HFFc6 (cell line): ENCODE results near the gene SMARCAL1. TPM values are rescaled to one million over a fixed set of nuclear protein-coding genes. Genes with fewer than 3 reads are reported as not detected.

Experiments used
- DNase-seq: peaks from one replicate; pipeline ENCODE4 v3.0.0-alpha.2; 2018
- H3K27ac Mint-ChIP-seq: 2 replicates; pipeline ENCODE4 v1.8.0; 2020; ENCODE audit warnings: mild to moderate bottlenecking, mixed read lengths
- H3K27me3 Mint-ChIP-seq: 2 replicates; pipeline ENCODE4 v1.8.0; 2021; ENCODE audit warnings: mild to moderate bottlenecking, moderate library complexity, mixed read lengths; ENCODE audit not compliant: insufficient read depth
- H3K36me3 Mint-ChIP-seq: 2 replicates; pipeline ENCODE4 v1.8.0; 2021; ENCODE audit warnings: low read depth, mixed read lengths
- H3K4me1 Mint-ChIP-seq: 2 replicates; pipeline ENCODE4 v1.8.0; 2020; ENCODE audit warnings: low read depth, mixed read lengths
- H3K4me3 Mint-ChIP-seq: 2 replicates; pipeline ENCODE4 v1.8.0; 2020; ENCODE audit warnings: mild to moderate bottlenecking, moderate library complexity, mixed read lengths
- H3K9me3 Mint-ChIP-seq: 2 replicates; pipeline ENCODE4 v1.8.0; 2020; ENCODE audit warnings: mild to moderate bottlenecking, mixed read lengths
- total RNA-seq, 6 experiments: library from RNA; stranded (reverse); fragmentation: NEBNext Ultra II Directional; extraction: Animal tissue kit (Norgen Biotek cat#: 25700); gene quantifications; 2 replicates in 1 of 6; 3 replicates in 5 of 6; pipeline ENCODE4 v1.2.3, GENCODE V29; 2021
- TF ChIP-seq, protein P1 (sequence below): fragments of 200-600 bp; sonication (generic); IDR thresholded peaks from 2 replicates; pipeline ENCODE4 v1.5.0; 2021; ENCODE audit warnings: antibody characterized with exemption, mild to moderate bottlenecking

The SMARCAL1 gene
- total RNA-seq, 6 experiments from 2014 or later: 25.6 to 33.1 (median 32.1) TPM

DNA sequence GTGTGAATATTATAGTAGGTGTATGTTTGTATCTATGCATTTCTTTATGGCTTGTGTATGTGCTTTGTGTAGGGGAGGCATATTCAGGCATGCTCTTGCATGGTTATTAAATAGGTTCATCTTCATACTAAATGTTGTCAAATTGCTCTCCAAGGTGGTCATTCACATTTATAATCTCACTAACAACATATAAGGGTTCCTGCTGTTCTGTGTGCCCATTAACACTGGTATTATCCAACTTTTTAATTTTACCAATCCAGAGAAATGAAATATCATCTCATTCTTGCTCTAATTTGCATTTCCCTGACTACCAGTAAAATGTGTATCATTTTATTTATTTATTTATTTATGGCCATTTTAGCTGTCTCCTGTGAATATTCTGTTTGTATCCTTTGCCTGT lies 57.4 kb downstream of the SMARCAL1 start:
- H3K27ac Mint-ChIP-seq: no peak overlapping the region
- no peak for DNase-seq
- peaks cover 17% of the 10 kb centered on the region for H3K36me3 Mint-ChIP-seq
- peaks cover 8% of the 10 kb centered on the region for H3K4me1 Mint-ChIP-seq
- H3K4me3 Mint-ChIP-seq: no peak overlapping the region
- TF ChIP-seq, protein P1, sequence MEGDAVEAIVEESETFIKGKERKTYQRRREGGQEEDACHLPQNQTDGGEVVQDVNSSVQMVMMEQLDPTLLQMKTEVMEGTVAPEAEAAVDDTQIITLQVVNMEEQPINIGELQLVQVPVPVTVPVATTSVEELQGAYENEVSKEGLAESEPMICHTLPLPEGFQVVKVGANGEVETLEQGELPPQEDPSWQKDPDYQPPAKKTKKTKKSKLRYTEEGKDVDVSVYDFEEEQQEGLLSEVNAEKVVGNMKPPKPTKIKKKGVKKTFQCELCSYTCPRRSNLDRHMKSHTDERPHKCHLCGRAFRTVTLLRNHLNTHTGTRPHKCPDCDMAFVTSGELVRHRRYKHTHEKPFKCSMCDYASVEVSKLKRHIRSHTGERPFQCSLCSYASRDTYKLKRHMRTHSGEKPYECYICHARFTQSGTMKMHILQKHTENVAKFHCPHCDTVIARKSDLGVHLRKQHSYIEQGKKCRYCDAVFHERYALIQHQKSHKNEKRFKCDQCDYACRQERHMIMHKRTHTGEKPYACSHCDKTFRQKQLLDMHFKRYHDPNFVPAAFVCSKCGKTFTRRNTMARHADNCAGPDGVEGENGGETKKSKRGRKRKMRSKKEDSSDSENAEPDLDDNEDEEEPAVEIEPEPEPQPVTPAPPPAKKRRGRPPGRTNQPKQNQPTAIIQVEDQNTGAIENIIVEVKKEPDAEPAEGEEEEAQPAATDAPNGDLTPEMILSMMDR: no peak
- no peaks in the 10 kb centered on the region for H3K9me3 Mint-ChIP-seq
- no peaks in the 10 kb centered on the region; the same call in 1 of the 2 replicates for H3K27me3 Mint-ChIP-seq

DNA sequence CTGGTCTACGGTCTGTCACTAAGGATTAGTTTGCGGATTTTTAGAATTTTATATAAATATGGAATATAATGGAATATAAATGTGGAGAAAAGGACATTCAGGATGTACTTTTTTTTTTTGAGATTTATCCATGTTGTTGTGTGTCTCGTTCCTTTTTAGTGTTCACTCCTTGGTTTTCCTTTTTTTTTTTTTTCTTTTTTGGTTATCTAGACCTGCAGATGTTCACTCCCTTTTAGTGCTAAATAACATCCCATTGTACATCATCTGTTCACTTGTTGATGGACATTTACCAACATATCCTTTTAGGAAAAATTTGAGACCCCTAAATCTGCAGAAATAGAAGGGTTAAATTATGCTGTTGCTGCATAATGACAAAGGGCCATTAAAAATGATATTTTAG lies 60.9 kb downstream of the SMARCAL1 start:
- peaks cover 12% of the 10 kb centered on the region for H3K36me3 Mint-ChIP-seq
- H3K27ac Mint-ChIP-seq: no peak overlapping the region
- TF ChIP-seq, protein P1: no peak
- no peak for DNase-seq
- H3K9me3 Mint-ChIP-seq: no peaks in the 10 kb centered on the region
- H3K27me3 Mint-ChIP-seq: no peaks in the 10 kb centered on the region
- H3K4me1 Mint-ChIP-seq: peaks cover 12% of the 10 kb centered on the region
- no peak overlapping the region for H3K4me3 Mint-ChIP-seq

DNA sequence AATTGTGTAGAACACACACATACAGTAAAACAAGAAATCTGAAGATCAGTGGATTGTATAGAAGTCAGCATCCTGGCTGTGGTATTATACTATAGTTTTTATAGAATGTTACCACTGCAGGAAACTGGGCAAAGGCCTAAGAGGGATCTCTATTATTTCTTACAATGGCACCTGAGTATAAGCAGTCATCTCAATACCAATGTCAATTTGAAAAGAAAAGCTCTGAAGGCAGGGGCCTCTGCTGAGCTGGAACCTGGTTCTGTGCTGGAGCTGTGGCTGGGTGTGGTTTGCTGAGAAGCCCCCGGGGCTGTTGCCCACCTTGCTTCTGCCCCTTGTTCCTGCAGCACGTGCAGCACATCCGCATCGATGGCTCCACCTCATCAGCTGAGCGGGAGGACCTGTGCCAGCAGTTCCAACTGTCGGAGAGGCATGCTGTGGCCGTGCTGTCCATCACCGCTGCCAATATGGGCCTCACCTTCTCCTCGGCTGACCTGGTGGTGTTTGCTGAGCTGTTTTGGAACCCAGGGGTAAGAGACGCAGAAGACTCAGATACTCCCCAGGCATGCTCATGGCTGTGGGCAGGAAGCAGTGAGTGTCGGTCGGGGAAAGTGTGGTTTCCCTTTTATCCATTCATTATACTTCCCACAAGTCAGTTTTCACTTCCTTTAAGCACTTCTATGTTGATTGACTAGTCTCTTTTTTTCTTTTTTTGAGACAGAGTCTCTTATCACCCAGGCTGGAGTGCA lies 62.8 kb downstream of the SMARCAL1 start:
- TF ChIP-seq, protein P1: no peak
- H3K9me3 Mint-ChIP-seq: no peaks in the 10 kb centered on the region

DNA sequence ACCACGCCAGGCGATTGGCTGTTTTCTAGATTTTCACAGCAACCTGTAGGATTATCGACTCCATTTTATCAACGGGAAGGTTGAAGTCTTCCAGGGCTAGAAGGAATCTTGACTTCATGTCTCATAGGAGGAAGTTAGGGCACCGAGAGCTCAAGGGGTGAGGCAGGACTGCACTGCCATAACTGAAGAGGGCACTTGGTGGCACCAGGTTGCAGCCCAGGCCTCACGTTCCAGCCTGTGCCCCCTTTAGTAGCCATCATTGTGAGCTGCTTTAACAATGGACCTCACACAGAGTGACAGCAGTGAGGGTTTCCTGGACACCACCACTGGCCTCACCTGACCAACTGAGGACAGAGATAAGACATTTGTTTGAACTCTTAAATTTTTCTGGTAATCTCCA lies 63.5 kb downstream of the SMARCAL1 start:
- Mint-ChIP-seq H3K36me3 (peaks cover 17% of the 10 kb centered on the region), H3K9me3 (no peaks in the 10 kb centered on the region)

More for the DNA sequence above, 62.8 kb downstream of the SMARCAL1 start:
- H3K27ac Mint-ChIP-seq: no peak overlapping the region
- no peaks in the 10 kb centered on the region; the same call in 1 of the 2 replicates for H3K27me3 Mint-ChIP-seq
- DNase-seq: no peak
- H3K4me3 Mint-ChIP-seq: no peak overlapping the region
- peaks cover 11% of the 10 kb centered on the region for H3K36me3 Mint-ChIP-seq
- H3K4me1 Mint-ChIP-seq: peaks cover 18% of the 10 kb centered on the region

DNA sequence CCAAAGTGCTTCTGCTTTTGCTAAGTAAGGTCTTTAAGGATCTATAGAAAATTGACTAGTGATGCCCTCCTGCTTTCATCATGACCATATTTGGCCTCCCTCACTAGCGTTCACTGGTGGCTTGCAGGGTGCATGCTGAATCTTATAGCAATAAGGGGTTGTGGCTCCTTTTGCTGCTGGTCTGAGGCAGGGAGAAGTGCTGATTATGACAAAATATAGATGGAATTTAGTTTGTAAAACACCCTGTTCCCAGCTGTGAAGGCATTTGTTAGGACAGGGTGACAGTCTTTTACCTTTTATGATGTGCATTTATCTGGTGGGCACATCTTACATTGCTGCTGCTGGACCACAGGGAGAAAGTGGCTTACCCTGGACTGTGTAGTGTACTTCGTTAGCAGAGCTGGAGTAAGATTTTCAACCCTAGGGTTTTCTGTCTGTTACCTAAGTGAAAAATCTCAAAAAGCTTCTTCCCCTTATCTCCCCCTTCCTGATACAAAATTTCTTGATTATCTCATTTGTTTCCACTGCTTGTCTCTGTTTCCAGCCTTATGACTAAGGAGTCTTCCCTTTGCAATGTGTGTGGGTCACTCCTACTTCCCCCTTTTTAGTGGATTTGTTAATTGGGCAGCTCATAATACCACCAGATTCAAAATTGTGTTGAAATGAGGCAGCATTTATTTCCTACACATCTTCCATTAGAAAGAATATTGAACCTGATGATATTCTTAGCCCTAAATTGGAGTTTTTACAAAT lies 65.2 kb downstream of the SMARCAL1 start:
- Mint-ChIP-seq H3K9me3 (no peaks in the 10 kb centered on the region), H3K4me1 (peaks cover 18% of the 10 kb centered on the region), H3K27ac (peak overlapping the region; percentile 51; the same call in 1 of the 2 replicates), H3K27me3 (no peaks in the 10 kb centered on the region; the same call in none of the 2 replicates), H3K36me3 (peaks cover 23% of the 10 kb centered on the region), H3K4me3 (no peak overlapping the region)
- DNase-seq: no peak
- TF ChIP-seq, protein P1: no peak

More for the DNA sequence above, 63.5 kb downstream of the SMARCAL1 start:
- H3K27ac Mint-ChIP-seq: no peak overlapping the region
- TF ChIP-seq, protein P1: no peak
- DNase-seq: no peak
- peaks cover 18% of the 10 kb centered on the region for H3K4me1 Mint-ChIP-seq
- no peak overlapping the region for H3K4me3 Mint-ChIP-seq
- H3K27me3 Mint-ChIP-seq: no peaks in the 10 kb centered on the region; the same call in none of the 2 replicates
